Stimulated activated CD4-positive, alpha-beta T cell treated with anti-CD3 and anti-CD28 coated beads, Interleukin-12 subunit alpha, Interleukin-12 subunit beta, amount 100 ng/mL, for 24 hours (primary cell): ENCODE measurements around the gene IDH3A.
"Not testable (repeated sequence)": the region's sequence is repeated elsewhere in the genome, so short reads cannot be mapped to it uniquely, and the experiment has no call there.

ENCODE experiments used
- DNase-seq, 2 experiments: peaks; one replicate each; pipeline ENCODE4 v3.0.0-alpha.2; 2020; ENCODE audit warnings: low read depth in 2 of 2

The IDH3A gene

DNA sequence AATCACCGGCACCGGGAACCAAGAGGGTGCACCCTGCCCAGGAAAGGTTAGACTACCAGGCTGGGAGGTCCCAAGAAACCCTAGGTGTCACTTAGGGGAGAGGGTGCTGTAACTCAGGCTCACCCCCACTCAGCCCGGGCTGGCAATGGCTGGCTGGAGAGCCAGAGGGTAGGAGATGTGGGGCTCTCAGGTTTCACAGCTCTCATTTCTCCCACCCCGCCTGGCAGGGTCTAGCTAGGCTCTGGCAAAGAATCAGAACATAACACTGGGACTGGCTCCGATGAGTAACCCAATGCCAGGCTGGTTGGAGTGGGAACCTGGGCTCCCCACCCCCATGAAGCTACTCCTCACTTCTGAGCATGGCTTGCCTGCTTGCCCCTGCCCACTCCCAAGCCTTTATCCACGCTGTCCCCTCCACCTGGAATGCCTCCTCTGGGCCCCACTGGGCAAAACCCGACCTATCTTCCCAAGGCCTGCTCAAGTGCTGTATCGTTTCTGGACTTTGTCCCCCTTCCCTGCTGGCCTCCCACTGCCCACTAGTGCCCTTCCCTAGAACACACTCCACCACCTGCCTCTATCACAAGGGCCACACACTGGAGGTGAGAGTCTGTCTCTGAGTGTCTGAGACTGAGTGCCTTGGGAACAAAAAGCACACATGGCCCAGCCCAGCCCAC is 19.9 kb upstream of the IDH3A start:
- DNase-seq, result no peak

DNA sequence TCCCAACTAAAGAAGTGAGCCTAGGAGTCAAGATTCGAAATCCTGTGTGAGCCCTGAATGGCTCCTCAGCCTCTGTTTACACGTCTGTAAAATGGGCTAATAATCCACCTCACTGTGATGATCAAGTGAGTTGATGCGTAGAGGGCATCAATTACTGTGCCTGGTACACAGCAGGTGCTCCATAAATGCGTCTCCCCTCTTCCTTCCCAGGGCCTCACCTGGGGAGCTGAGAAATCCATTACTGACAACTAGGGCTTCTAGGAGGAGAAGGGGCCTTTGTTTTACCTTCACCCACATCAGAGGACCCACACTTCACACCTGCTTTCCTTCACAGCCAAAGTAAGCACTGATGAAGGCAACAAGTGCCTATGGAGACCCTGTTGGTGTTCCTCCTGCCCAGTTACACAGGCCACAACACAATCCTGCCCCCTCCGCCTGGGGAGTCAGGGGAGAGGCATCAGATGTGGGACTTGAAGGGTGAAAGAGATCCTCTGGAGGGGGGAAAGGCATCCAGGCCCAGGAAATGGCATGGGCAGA is 19.3 kb upstream of the IDH3A start:
- no peak for DNase-seq

- DNase-seq, result peak in 1 of 2 experiments; percentile 23
Measured at GRCh38 chr15:78130466-78131294, 18.5 kb upstream of the IDH3A start.

GRCh38 chr15:78131295-78132061 is 17.7 kb upstream of the IDH3A start, which contains the start of gene CIB2:
Gene CIB2, minus strand, starts transcription at chr15:78131445. Its CDS starts 230 bp downstream, at chr15:78131215.
- DNase-seq, result peak; percentile 58 to 69

- DNase-seq, result no peak
Measured at GRCh38 chr15:78133801-78134200, 15.4 kb upstream of the IDH3A start.

DNA sequence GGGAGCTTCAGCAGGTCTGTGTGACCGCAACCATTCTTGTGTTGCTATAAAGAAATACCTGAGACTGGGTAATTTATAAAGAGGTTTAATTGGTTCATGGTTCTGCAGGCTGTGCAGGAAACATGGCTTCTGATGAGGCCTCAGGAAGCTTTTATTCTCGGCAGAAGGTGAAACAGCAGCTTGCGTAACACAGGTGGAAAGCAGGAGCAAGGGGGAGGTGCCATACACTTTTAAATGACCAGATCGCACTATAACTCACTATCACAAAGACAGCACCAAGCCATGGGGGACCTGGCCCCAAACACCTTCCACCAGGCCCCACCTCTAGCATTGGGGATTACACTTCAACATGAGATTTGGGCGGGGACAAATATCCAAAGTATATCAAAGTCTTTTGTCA is 9.6 kb upstream of the IDH3A start:
- DNase-seq, result no peak

- no peak for DNase-seq
Measured at GRCh38 chr15:78140292-78140691, 8.9 kb upstream of the IDH3A start.

DNA sequence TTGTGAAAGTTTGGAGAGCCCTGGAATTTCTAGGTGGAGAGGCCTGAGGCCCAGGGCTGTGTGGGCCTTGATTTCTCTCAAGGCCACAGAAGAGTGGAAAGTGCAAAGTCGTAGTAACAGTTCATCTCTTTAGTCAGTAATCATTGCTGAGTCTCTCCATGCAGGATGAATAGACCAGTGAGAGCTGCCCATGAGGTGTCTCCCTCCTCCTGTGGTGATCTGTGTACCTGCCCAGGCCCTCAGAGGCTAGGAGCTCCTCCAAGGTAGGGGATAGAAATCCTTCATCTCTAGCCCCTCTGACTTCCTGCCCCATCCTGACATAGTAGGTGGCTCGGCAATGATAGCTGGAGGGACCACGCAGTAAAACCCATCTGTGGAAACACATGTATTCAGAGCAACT is 6.8 kb upstream of the IDH3A start:
- DNase-seq, result no peak

- DNase-seq, result no peak
Measured at GRCh38 chr15:78146425-78147154, 2.6 kb upstream of the IDH3A start.

- no peak for DNase-seq
Measured at GRCh38 chr15:78147566-78147965, 1.6 kb upstream of the IDH3A start.

- no peak for DNase-seq
Measured at GRCh38 chr15:78148392-78149067, 632 bp upstream of the IDH3A start.

GRCh38 chr15:78149805-78150751 is 916 bp downstream of the IDH3A start:
- DNase-seq, result no peak

GRCh38 chr15:78151075-78151474 is 1.9 kb downstream of the IDH3A start:
- not testable (repeated sequence) for DNase-seq

DNA sequence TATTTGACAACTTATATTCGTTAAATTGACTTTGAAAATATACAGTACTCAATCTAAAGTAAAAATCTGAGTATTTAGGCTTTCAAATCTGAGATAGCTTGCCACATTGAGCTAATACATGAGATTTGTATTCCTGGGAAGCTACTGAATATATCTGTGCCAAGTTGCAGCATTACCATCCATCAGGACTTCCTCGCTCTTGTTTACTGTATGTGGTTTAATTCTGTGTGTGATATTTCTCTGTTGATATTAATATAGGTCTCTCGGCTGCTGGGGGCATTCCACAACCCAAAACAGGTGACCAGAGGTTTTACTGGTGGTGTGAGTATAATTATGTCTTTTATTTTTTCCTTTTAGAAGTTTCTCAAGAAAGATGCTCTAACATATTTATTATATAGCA is 5.8 kb downstream of the IDH3A start:
- DNase-seq, result no peak

GRCh38 chr15:78155355-78155939 is 6.3 kb downstream of the IDH3A start:
- no peak for DNase-seq

GRCh38 chr15:78156653-78157052 is 7.5 kb downstream of the IDH3A start:
- DNase-seq, result no peak

DNA sequence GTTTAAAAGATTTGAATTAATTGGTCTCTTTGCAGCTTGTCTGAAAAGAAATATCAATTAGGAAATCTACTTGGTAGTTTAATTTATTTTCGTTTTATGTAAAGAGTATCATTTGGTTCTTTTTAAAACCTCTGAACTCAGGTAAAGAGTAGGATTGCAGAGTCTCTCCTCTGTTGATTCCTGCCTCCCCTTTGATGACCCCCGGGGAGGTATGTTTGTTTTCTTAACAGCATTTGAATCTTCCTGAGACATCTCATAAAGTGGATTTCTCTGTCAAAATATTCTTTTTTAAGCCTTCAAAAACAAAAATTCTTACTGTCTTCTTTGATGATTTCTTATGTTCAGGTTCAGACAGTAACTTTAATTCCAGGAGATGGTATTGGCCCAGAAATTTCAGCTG is 8.0 kb downstream of the IDH3A start:
- DNase-seq, result no peak

GRCh38 chr15:78159395-78159794 is 10.2 kb downstream of the IDH3A start:
- no peak for DNase-seq

DNA sequence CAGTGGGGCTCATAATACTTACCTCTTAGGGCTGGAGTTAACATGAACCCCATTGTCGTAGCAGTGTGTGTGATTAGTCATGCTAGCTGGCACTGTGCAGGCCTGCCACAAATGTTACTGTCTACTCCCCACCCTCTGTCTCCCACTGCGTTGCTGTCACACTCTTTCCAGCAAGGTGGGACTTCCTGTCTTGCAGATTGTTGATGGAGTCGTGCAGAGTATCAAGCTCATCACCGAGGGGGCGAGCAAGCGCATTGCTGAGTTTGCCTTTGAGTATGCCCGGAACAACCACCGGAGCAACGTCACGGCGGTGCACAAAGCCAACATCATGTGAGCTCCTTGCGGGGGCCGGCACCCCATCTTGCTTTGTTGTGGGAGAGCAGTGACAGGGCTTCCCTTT is 12.9 kb downstream of the IDH3A start:
- DNase-seq, result no peak
